ENCODE measurements around the gene ATOH8.

ATOH8 gene

DNA sequence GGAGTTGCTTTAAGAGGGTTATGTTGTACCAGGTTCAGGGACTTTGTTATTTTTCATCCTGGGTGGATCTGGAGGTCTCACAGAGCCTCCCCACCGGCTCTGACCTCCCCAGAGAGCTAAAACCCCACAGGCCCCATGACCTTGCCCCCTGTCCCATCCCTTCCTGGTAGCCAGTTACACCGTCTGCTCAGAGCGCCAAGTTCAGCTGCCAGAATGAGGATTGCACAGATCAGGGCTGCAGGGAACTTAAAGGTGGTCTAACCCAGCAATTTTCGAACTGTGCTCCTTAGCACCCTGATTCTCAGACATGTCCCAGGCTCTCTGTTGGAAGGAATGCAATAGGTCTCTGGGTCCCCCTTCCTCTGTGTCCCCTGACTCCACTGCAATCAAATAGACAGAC lies 32.1 kb downstream of the ATOH8 start:
- no peaks in the 10 kb centered on the region for H3K9me3 ChIP-seq (ENCODE audit: control insufficient read depth, low read length)
- H3K4me1 ChIP-seq (ENCODE audit: control insufficient read depth, insufficient read depth, low read length, poor library complexity, severe bottlenecking), result no peaks in the 10 kb centered on the region
- no peaks in the 10 kb centered on the region for H3K36me3 ChIP-seq (ENCODE audit: control insufficient read depth, insufficient read depth, low read length)
- no peak for DNase-seq
- H3K27me3 ChIP-seq (replicated peaks; ENCODE audit: control insufficient read depth, insufficient read depth, low read length, poor library complexity, severe bottlenecking), result no peaks in the 10 kb centered on the region
- no peak overlapping the region for H3K4me3 ChIP-seq (ENCODE audit: insufficient read depth, low read depth, low read length, poor library complexity, severe bottlenecking)
- H3K27ac ChIP-seq (ENCODE audit: insufficient read depth, low read length, poor library complexity, severe bottlenecking), result no peak overlapping the region

DNA sequence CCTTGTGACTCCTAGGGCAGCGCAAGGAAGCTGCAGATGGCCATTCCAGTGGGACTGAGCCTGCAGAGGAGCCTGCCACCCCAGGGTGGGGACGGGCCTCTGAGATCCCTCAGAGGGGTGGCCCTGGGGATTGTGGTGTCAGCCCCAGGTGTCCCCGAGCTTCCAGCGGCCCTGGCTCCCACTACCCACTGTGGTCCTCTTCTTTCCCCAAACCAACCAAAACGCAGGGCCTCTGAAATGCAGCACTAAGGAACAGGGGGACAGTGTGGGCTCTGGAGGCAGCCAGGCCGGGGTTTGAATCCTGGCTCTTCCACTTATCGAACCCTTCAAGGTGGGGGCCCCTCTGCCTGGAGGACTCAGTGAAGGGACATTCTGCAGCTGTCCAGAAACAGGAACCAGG lies 32.7 kb downstream of the ATOH8 start:
- Histone ChIP-seq H3K4me1 (ENCODE audit: control insufficient read depth, insufficient read depth, low read length, poor library complexity, severe bottlenecking) (no peaks in the 10 kb centered on the region), H3K27ac (ENCODE audit: insufficient read depth, low read length, poor library complexity, severe bottlenecking) (no peak overlapping the region), H3K36me3 (ENCODE audit: control insufficient read depth, insufficient read depth, low read length) (no peaks in the 10 kb centered on the region), H3K27me3 (replicated peaks; ENCODE audit: control insufficient read depth, insufficient read depth, low read length, poor library complexity, severe bottlenecking) (no peaks in the 10 kb centered on the region), H3K4me3 (ENCODE audit: insufficient read depth, low read depth, low read length, poor library complexity, severe bottlenecking) (no peak overlapping the region), H3K9me3 (ENCODE audit: control insufficient read depth, low read length) (no peaks in the 10 kb centered on the region)
- DNase-seq, result no peak

DNA sequence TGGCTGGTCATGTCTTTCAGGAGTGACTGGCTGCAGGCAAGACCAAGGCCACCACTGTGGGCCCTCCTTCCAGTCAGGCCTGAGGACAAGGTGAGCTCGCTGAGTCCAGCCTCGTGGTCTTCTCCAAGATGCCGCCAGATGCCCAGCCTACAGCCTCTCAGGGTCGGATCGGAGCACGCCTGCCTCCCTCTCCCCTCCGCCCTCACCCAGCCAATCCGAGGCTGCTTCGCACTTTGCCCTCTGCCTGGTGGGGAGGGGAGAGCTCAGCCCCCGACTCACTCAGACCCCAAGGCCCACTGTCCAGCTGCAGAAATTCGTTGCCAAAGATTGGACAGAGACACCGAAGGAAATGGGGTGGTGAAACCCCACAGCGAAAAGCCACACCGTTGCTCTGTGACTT lies 33.1 kb downstream of the ATOH8 start:
- Histone ChIP-seq H3K4me1 (ENCODE audit: control insufficient read depth, insufficient read depth, low read length, poor library complexity, severe bottlenecking) (no peaks in the 10 kb centered on the region), H3K4me3 (ENCODE audit: insufficient read depth, low read depth, low read length, poor library complexity, severe bottlenecking) (no peak overlapping the region), H3K9me3 (ENCODE audit: control insufficient read depth, low read length) (no peaks in the 10 kb centered on the region), H3K27me3 (replicated peaks; ENCODE audit: control insufficient read depth, insufficient read depth, low read length, poor library complexity, severe bottlenecking) (no peaks in the 10 kb centered on the region), H3K27ac (ENCODE audit: insufficient read depth, low read length, poor library complexity, severe bottlenecking) (no peak overlapping the region), H3K36me3 (ENCODE audit: control insufficient read depth, insufficient read depth, low read length) (no peaks in the 10 kb centered on the region)
- DNase-seq, result no peak

DNA sequence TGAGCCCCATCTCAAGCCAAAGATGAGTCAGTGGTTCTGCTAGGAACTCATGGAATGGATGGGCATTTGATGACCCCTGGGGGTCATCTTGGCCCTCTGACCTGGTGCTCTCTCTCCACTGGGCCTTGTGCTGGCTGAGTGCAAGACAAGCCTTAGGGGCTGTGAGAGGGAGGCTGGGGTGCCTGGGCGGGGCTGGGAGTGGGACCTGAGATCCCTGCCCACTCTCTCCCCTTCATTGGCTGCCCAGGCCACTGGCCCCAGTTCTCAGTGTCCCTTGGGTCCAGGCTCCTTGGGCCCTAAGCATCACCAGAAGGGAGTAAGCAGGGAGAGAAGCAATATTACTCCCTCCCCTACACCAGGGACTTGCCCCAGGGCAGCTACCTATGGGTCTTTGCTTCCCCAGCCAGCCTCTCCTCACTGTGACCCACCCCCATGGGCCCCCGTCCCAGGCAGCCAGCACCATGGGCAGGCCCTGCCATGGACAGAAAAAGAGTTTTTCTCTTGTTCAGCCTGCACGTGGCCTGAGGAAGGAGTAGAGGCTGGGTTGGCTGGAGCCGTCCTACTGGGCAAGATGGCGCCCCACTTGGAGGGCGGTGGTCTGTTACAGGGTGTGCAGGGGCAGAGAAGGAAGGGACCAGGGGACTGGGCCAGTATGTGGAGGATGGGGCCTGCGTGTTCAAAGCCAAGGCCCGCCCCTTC lies 33.6 kb downstream of the ATOH8 start:
- no peak overlapping the region for H3K27ac ChIP-seq (ENCODE audit: insufficient read depth, low read length, poor library complexity, severe bottlenecking)
- no peak overlapping the region for H3K4me3 ChIP-seq (ENCODE audit: insufficient read depth, low read depth, low read length, poor library complexity, severe bottlenecking)
- no peaks in the 10 kb centered on the region for H3K36me3 ChIP-seq (ENCODE audit: control insufficient read depth, insufficient read depth, low read length)
- no peak for DNase-seq
- H3K27me3 ChIP-seq (replicated peaks; ENCODE audit: control insufficient read depth, insufficient read depth, low read length, poor library complexity, severe bottlenecking), result no peaks in the 10 kb centered on the region
- no peaks in the 10 kb centered on the region for H3K9me3 ChIP-seq (ENCODE audit: control insufficient read depth, low read length)
- no peaks in the 10 kb centered on the region for H3K4me1 ChIP-seq (ENCODE audit: control insufficient read depth, insufficient read depth, low read length, poor library complexity, severe bottlenecking)

DNA sequence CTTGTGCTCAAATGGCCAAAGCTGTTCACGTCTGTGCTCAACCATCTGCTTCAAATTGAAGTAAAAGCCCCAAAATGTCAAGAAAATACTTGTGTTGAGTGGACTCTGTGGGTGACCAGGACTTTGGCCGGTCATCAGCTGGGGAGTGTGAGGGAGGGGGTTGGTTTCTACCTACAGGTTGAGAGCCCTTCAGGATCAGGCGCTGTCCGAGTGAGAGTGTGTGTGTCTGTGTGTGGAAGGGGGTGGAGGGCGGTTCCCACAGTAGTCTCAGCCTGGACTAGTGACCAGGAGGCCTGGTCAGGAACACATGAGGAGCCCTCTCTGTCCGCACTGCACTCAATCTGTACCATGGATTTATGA lies 34.2 kb downstream of the ATOH8 start:
- no peaks in the 10 kb centered on the region for H3K4me1 ChIP-seq (ENCODE audit: control insufficient read depth, insufficient read depth, low read length, poor library complexity, severe bottlenecking)
- no peak for DNase-seq
- H3K27me3 ChIP-seq (replicated peaks; ENCODE audit: control insufficient read depth, insufficient read depth, low read length, poor library complexity, severe bottlenecking), result no peaks in the 10 kb centered on the region
- no peak overlapping the region for H3K27ac ChIP-seq (ENCODE audit: insufficient read depth, low read length, poor library complexity, severe bottlenecking)
- no peaks in the 10 kb centered on the region for H3K9me3 ChIP-seq (ENCODE audit: control insufficient read depth, low read length)
- no peak overlapping the region for H3K4me3 ChIP-seq (ENCODE audit: insufficient read depth, low read depth, low read length, poor library complexity, severe bottlenecking)
- H3K36me3 ChIP-seq (ENCODE audit: control insufficient read depth, insufficient read depth, low read length), result no peaks in the 10 kb centered on the region

DNA sequence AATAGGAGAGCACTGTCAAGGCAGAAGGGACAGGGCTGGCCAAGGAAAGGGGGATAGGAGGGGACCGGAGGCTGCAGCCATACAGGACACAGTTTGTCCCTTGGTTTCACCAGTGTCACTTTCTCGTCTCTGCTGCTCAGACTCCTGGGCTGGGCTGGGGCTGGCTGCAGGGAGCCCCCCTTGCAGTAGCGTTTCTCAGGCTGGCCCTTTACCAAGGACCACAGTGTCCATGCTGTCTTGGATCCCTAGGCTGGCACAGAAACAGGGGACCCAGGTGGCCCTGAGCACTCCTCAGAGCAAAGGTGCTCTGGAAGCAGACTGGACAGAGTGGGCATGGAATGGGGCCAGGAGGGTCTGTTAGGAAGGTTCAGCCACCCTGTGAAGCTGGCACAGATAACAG lies 34.8 kb downstream of the ATOH8 start:
- H3K36me3 ChIP-seq (ENCODE audit: control insufficient read depth, insufficient read depth, low read length), result no peaks in the 10 kb centered on the region
- no peak overlapping the region for H3K4me3 ChIP-seq (ENCODE audit: insufficient read depth, low read depth, low read length, poor library complexity, severe bottlenecking)
- H3K27me3 ChIP-seq (replicated peaks; ENCODE audit: control insufficient read depth, insufficient read depth, low read length, poor library complexity, severe bottlenecking), result no peaks in the 10 kb centered on the region
- DNase-seq, result no peak
- no peak overlapping the region for H3K27ac ChIP-seq (ENCODE audit: insufficient read depth, low read length, poor library complexity, severe bottlenecking)
- H3K4me1 ChIP-seq (ENCODE audit: control insufficient read depth, insufficient read depth, low read length, poor library complexity, severe bottlenecking), result no peaks in the 10 kb centered on the region
- H3K9me3 ChIP-seq (ENCODE audit: control insufficient read depth, low read length), result no peaks in the 10 kb centered on the region

DNA sequence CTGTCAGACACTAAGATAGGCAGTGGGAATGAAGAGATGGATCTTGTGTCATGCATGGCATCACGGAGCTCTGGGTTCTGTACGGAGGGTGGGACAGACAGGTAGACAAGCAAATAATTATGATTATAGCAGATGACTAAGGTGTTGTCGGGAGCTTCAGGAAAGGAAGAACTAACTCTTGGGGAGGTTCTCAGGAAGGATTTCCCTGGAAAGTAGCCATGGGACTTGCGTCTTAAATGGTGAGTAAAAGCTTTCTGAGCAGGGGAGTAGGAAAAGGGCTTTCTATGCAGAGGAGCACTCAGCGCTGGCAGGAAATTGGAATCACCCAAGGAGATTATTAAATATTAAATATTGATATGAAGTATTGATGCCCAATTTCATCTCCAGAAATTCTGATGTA lies 35.5 kb downstream of the ATOH8 start:
- Histone ChIP-seq H3K27ac (ENCODE audit: insufficient read depth, low read length, poor library complexity, severe bottlenecking) (no peak overlapping the region), H3K27me3 (replicated peaks; ENCODE audit: control insufficient read depth, insufficient read depth, low read length, poor library complexity, severe bottlenecking) (no peaks in the 10 kb centered on the region), H3K9me3 (ENCODE audit: control insufficient read depth, low read length) (no peaks in the 10 kb centered on the region), H3K36me3 (ENCODE audit: control insufficient read depth, insufficient read depth, low read length) (no peaks in the 10 kb centered on the region), H3K4me1 (ENCODE audit: control insufficient read depth, insufficient read depth, low read length, poor library complexity, severe bottlenecking) (no peaks in the 10 kb centered on the region), H3K4me3 (ENCODE audit: insufficient read depth, low read depth, low read length, poor library complexity, severe bottlenecking) (no peak overlapping the region)
- no peak for DNase-seq

DNA sequence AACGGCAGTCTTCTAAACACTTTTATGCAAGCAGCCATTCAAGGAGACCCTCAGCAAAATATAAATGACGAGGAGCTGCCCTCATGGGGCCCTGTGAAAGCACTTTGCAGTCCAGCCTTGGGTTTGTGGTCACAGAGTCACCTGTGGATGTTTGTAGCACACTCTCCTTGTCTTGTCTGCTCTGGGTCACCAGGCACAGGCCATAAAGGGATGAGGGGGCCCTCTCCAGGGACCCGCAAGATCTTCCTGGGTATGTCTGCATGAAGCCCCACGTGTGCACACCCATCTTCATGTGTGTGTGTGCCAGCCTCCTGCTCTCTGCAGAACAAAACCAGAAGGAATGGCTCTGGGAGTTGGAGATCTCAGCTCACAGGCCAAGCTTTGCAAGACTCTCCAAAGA lies 36.2 kb downstream of the ATOH8 start:
- Histone ChIP-seq H3K4me1 (ENCODE audit: control insufficient read depth, insufficient read depth, low read length, poor library complexity, severe bottlenecking) (no peaks in the 10 kb centered on the region), H3K27me3 (replicated peaks; ENCODE audit: control insufficient read depth, insufficient read depth, low read length, poor library complexity, severe bottlenecking) (no peaks in the 10 kb centered on the region), H3K36me3 (ENCODE audit: control insufficient read depth, insufficient read depth, low read length) (no peaks in the 10 kb centered on the region), H3K9me3 (ENCODE audit: control insufficient read depth, low read length) (no peaks in the 10 kb centered on the region), H3K27ac (ENCODE audit: insufficient read depth, low read length, poor library complexity, severe bottlenecking) (no peak overlapping the region), H3K4me3 (ENCODE audit: insufficient read depth, low read depth, low read length, poor library complexity, severe bottlenecking) (no peak overlapping the region)
- DNase-seq, result no peak

DNA sequence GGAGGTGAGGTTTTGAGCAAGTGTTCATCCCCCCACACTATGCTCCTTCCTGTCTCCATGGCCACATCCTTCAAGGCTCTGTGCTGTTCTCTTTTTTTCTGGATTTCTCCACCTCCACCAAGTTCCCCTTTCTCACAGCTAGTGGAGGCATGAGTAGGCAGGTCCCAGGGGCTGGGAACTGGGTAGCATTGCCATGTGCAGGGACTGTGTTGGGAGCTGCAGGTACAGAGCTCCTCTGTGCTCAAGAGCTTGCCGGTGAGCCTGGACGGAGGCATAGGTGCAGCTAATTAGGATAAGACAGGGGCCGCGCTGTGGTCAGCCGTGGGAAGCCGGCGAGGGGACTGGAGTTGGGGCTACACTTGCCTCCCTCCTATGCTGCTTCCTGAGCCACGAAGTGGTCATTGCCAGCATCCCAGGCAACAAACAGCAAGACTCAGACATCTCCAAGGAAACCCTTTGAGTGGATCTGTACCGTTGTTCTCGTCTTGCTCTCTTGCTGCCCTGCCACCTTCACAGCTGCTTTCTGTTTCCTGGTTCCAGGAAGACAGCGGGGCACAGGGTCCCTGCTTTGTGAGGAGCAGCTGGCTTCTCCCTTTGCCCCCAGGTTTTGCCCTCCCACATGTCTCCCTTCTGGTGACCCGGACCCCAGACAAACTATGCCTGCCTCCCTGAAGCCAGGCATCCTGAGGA lies 36.9 kb downstream of the ATOH8 start:
- no peaks in the 10 kb centered on the region for H3K36me3 ChIP-seq (ENCODE audit: control insufficient read depth, insufficient read depth, low read length)
- no peak overlapping the region for H3K27ac ChIP-seq (ENCODE audit: insufficient read depth, low read length, poor library complexity, severe bottlenecking)
- no peak overlapping the region for H3K4me3 ChIP-seq (ENCODE audit: insufficient read depth, low read depth, low read length, poor library complexity, severe bottlenecking)
- no peak for DNase-seq
- no peaks in the 10 kb centered on the region for H3K9me3 ChIP-seq (ENCODE audit: control insufficient read depth, low read length)
- no peaks in the 10 kb centered on the region for H3K4me1 ChIP-seq (ENCODE audit: control insufficient read depth, insufficient read depth, low read length, poor library complexity, severe bottlenecking)
- H3K27me3 ChIP-seq (replicated peaks; ENCODE audit: control insufficient read depth, insufficient read depth, low read length, poor library complexity, severe bottlenecking), result no peaks in the 10 kb centered on the region

DNA sequence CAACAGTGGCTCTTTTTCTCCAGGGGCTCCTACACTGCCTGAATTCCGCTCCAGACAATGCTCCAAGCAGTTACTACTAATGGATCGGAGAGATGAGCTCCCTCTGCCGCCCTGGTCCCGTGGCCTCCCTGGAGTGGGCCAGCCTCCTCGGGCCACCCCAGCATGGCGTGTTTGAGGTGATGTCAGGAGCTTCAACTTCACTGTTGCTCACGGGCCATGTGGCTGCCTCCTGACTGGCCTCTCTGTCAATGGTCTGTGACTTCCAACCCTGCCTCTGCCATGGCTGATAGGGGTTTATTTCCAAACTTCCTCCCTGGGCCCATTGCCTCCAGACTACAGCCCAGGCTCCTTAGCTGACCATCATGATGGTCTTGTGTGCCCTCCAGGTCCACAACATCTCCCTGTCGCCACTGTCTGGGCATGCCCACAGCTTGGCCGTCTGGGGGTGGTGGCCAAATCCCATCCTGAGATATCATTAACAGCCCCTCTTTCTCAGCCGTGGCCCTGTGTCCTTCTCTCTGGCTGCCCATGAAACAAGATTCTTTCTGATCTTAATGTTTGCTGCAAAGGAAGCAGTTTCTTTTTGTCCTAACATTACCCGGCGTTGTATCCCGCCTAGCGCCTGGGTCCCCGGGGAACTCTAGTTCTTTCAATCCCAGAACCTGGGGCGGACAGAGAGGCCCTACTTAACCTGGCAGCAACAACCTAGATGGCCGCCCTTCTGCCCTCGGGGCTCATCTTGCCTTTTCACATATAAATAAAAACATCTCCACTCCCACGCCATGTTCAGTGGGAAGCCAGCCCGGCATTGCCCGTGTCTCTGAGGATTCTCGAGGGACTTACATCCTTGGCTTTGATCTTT lies 38.1 kb downstream of the ATOH8 start:
- Histone ChIP-seq H3K27me3 (replicated peaks; ENCODE audit: control insufficient read depth, insufficient read depth, low read length, poor library complexity, severe bottlenecking) (no peaks in the 10 kb centered on the region), H3K36me3 (ENCODE audit: control insufficient read depth, insufficient read depth, low read length) (no peaks in the 10 kb centered on the region), H3K4me3 (ENCODE audit: insufficient read depth, low read depth, low read length, poor library complexity, severe bottlenecking) (no peak overlapping the region), H3K4me1 (ENCODE audit: control insufficient read depth, insufficient read depth, low read length, poor library complexity, severe bottlenecking) (no peaks in the 10 kb centered on the region), H3K27ac (ENCODE audit: insufficient read depth, low read length, poor library complexity, severe bottlenecking) (no peak overlapping the region), H3K9me3 (ENCODE audit: control insufficient read depth, low read length) (no peaks in the 10 kb centered on the region)
- DNase-seq, result no peak

Measured in effector memory CD4-positive, alpha-beta T cell (primary cell).